CD4-positive, alpha-beta T cell (primary cell): ENCODE results near the gene PDE7B. TPM values are rescaled to one million over a fixed set of nuclear protein-coding genes. Genes with fewer than 3 reads are reported as not detected.

Experiments used
- ATAC-seq: fragments of 200-7000 bp; cut with Tn5 transposase; one replicate; pipeline ENCODE4 v1.10.0; 2022; ENCODE audit warnings: mild to moderate bottlenecking; ENCODE audit not compliant: poor library complexity
- CTCF ChIA-PET: fragments of 350-600 bp; sonication (Branson Sonifier 250); formaldehyde crosslinking; loops from one replicate; lab custom pipeline; 2021; ENCODE audit warnings: antibody characterized with exemption, inconsistent platforms; lab: Charles Lee
- POLR2A ChIA-PET: fragments of 350-600 bp; sonication (Branson Sonifier 250); formaldehyde crosslinking; loops from one replicate; lab custom pipeline; 2021; ENCODE audit warnings: antibody characterized with exemption, inconsistent platforms; lab: Charles Lee
- DNase-seq, 14 experiments: peaks; one replicate each; pipeline ENCODE4 v3.0.0-alpha.2; 2013 to 2020; ENCODE audit warnings: mixed read lengths in 2 of 14
- H3K27ac ChIP-seq, 2 donors: one replicate each; pipeline versions ENCODE4 v1.5.1 to v1.7.0; 2013; ENCODE audit warnings: low read length in 2 of 2, low read depth in 1 of 2, mild to moderate bottlenecking in 1 of 2
- H3K27me3 ChIP-seq, 2 experiments: 1 replicate in 1 of 2; 2 replicates in 1 of 2; pipeline versions ENCODE4 v1.6.1 to v1.7.0; 2013; ENCODE audit warnings: low read length in 2 of 2, control low read depth in 1 of 2, mild to moderate bottlenecking in 1 of 2, moderate library complexity in 1 of 2; ENCODE audit not compliant: insufficient read depth in 2 of 2, control insufficient read depth in 1 of 2
- H3K36me3 ChIP-seq: one replicate; pipeline ENCODE4 v1.6.1; 2013; ENCODE audit warnings: low read length, control low read depth; ENCODE audit not compliant: insufficient read depth
- H3K4me1 ChIP-seq: one replicate; pipeline ENCODE4 v1.6.1; 2013; ENCODE audit warnings: low read length, control low read depth; ENCODE audit not compliant: insufficient read depth
- H3K4me3 ChIP-seq: one replicate; pipeline ENCODE4 v1.5.1; 2013; ENCODE audit warnings: mild to moderate bottlenecking, low read length, moderate library complexity
- H3K9me3 ChIP-seq, 2 experiments: 1 replicate in 1 of 2; 2 replicates in 1 of 2; pipeline versions ENCODE4 v1.6.1 to v1.7.0; 2013; ENCODE audit warnings: low read length in 2 of 2, mild to moderate bottlenecking in 2 of 2, control low read depth in 1 of 2, moderate library complexity in 1 of 2; ENCODE audit not compliant: control insufficient read depth in 1 of 2, insufficient read depth in 1 of 2
- H3K27ac Mint-ChIP-seq: one replicate; pipeline ENCODE4 v1.8.0; 2020; ENCODE audit warnings: mixed read lengths
- H3K27me3 Mint-ChIP-seq: one replicate; pipeline ENCODE4 v1.8.0; 2021; ENCODE audit warnings: mixed read lengths
- H3K36me3 Mint-ChIP-seq: one replicate; pipeline ENCODE4 v1.8.0; 2021; ENCODE audit warnings: low read depth, mixed read lengths
- H3K4me1 Mint-ChIP-seq: one replicate; pipeline ENCODE4 v1.8.0; 2021; ENCODE audit warnings: low read depth, mixed read lengths
- H3K4me3 Mint-ChIP-seq: one replicate; pipeline ENCODE4 v1.8.0; 2020; ENCODE audit warnings: mild to moderate bottlenecking, mixed read lengths
- H3K9me3 Mint-ChIP-seq: one replicate; pipeline ENCODE4 v1.8.0; 2020; ENCODE audit warnings: mixed read lengths
- CTCF ChIP-seq: fragments of 200-600 bp; IDR thresholded peaks from one replicate; pipeline ENCODE4 v1.8.0; 2022; ENCODE audit warnings: antibody characterized with exemption, mild to moderate bottlenecking
- intact Hi-C, 2 experiments: fragments of 100-400 bp; cut with DNase I in 1 of 2; cut with micrococcal nuclease in 1 of 2; formaldehyde crosslinking; loops; one replicate each; pipeline versions ENCODE4 v1.15.1 to v1.9.0; 2023 to 2025; cut with DNase I, micrococcal nuclease
- total RNA-seq, 174 experiments: library from RNA in 2 of 174; stranded (reverse) in 2 of 174; gene quantifications; one replicate each; pipeline ENCODE4 v1.2.3 and lab custom pipeline; 2021 to 2026

PDE7B gene
- total RNA-seq, 2 experiments from 2014 or later: 0.25 to 0.34 TPM

- H3K9me3 ChIP-seq: no peaks in the 10 kb centered on the region
- TF ChIP-seq CTCF: no peak
- H3K27me3 ChIP-seq: no peaks in the 10 kb centered on the region
- Mint-ChIP-seq H3K4me1 (peaks cover 26% of the 10 kb centered on the region), H3K36me3 (no peaks in the 10 kb centered on the region), H3K27me3 (no peaks in the 10 kb centered on the region), H3K27ac (no peak overlapping the region), H3K9me3 (no peaks in the 10 kb centered on the region), H3K4me3 (no peak overlapping the region)
- no peak for ATAC-seq
- peaks cover 18% of the 10 kb centered on the region for H3K4me1 ChIP-seq
- no peaks in the 10 kb centered on the region for H3K36me3 ChIP-seq
- no peak overlapping the region for H3K4me3 ChIP-seq
- ChIA-PET POLR2A (interaction anchor here (0.7 to 1.8 kb wide), 5 partner anchors 13 to 436 kb away, joined by 3 to 9 read pairs (median 5); partner anchors contain the start of gene BCLAF1), CTCF (interaction anchor here (0.8 to 1.7 kb wide), 3 partner anchors 8 to 56 kb away, joined by 3 to 5 read pairs (median 5); no protein-coding TSS in a partner anchor)
- DNase-seq: no peak
- intact Hi-C loops: loop anchor here in 1 of 2 experiments (5.0 kb wide), 2 partner anchors 53 to 177 kb away; no protein-coding TSS in a partner anchor
- no peak overlapping the region for H3K27ac ChIP-seq
Measured at GRCh38 chr6:135853986-135854385, 2.5 kb downstream of the PDE7B start.

- Histone ChIP-seq H3K4me3 (no peak overlapping the region), H3K27ac (no peak overlapping the region), H3K27me3 (no peaks in the 10 kb centered on the region), H3K36me3 (no peaks in the 10 kb centered on the region), H3K4me1 (peaks cover 18% of the 10 kb centered on the region), H3K9me3 (no peaks in the 10 kb centered on the region)
- Mint-ChIP-seq H3K36me3 (no peaks in the 10 kb centered on the region), H3K27me3 (no peaks in the 10 kb centered on the region), H3K27ac (no peak overlapping the region), H3K4me1 (peaks cover 26% of the 10 kb centered on the region), H3K9me3 (no peaks in the 10 kb centered on the region), H3K4me3 (no peak overlapping the region)
- no peak for ATAC-seq
- TF ChIP-seq CTCF: no peak
- CTCF ChIA-PET: interaction anchor here (1.7 kb wide), 1 partner anchor 55 kb away, joined by 5 read pairs; no protein-coding TSS in a partner anchor
- intact Hi-C loops: loop anchor here in 1 of 2 experiments (5.0 kb wide), 2 partner anchors 53 to 177 kb away; no protein-coding TSS in a partner anchor
- POLR2A ChIA-PET: interaction anchor here (1.7 kb wide), 1 partner anchor 13 kb away, joined by 9 read pairs; no protein-coding TSS in a partner anchor
- no peak for DNase-seq
Measured at GRCh38 chr6:135854799-135855198, 3.3 kb downstream of the PDE7B start.

- Histone ChIP-seq H3K27me3 (no peaks in the 10 kb centered on the region), H3K4me1 (no peaks in the 10 kb centered on the region), H3K27ac (no peak overlapping the region), H3K4me3 (no peak overlapping the region), H3K36me3 (no peaks in the 10 kb centered on the region), H3K9me3 (no peaks in the 10 kb centered on the region)
- peaks cover 25% of the 10 kb centered on the region for H3K4me1 Mint-ChIP-seq
- no peaks in the 10 kb centered on the region for H3K36me3 Mint-ChIP-seq
- DNase-seq: no peak
- no peaks in the 10 kb centered on the region for H3K9me3 Mint-ChIP-seq
- POLR2A ChIA-PET: interaction anchor here (0.5 kb wide), 1 partner anchor 9 kb away, joined by 4 read pairs; no protein-coding TSS in a partner anchor
- no peak for TF ChIP-seq CTCF
- no peak overlapping the region for H3K27ac Mint-ChIP-seq
- no peak overlapping the region for H3K4me3 Mint-ChIP-seq
- intact Hi-C loops: no loop called here
- no peaks in the 10 kb centered on the region for H3K27me3 Mint-ChIP-seq
- no peak for ATAC-seq
- CTCF ChIA-PET: no interaction called here
Measured at GRCh38 chr6:135858931-135859330, 7.4 kb downstream of the PDE7B start.
